ENCODE results near the gene HNRNPF. TPM values are rescaled to one million over a fixed set of nuclear protein-coding genes. Genes with fewer than 3 reads are reported as not detected.

Gene HNRNPF
- total RNA-seq, 6 experiments from 2014 or later = 133 to 164 (median 159) TPM

DNA sequence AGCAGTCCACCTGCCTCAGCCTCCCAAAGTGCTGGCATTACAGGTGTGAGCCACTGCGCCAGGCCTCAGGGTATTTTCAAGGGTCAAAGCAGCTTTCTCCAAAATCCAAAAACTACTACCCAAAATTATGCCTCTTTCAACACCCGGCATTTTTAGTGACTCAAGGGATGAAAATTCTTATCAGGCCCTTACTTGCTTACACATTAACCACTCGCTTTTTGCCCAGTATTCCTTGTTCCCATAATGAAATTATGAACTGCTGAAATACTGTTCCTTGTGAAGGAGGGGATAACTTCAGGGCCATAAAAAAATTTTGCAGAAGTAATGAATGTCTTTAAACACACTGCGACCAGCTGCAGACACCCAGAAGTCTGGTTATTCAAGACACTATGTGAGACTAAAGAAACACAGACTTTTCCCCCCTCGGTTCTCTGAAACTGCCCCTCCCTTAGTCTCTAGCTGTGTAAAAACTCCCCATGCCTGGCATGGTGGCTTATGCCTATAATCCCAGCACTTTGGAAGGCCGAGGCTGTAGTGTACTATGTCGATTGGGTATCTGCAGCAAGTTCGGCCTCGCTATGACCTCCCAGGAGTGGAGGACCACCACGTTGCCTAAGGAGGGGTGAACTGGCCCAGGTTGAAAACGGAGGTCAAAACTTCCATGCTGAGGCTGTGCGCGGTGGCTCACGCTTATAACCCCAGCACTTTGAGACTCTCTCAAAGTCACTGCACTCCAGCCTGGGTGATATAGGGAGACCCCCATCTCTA lies 25.6 kb downstream of the HNRNPF start:
- no peak for DNase-seq
- TF ChIP-seq, protein P1, sequence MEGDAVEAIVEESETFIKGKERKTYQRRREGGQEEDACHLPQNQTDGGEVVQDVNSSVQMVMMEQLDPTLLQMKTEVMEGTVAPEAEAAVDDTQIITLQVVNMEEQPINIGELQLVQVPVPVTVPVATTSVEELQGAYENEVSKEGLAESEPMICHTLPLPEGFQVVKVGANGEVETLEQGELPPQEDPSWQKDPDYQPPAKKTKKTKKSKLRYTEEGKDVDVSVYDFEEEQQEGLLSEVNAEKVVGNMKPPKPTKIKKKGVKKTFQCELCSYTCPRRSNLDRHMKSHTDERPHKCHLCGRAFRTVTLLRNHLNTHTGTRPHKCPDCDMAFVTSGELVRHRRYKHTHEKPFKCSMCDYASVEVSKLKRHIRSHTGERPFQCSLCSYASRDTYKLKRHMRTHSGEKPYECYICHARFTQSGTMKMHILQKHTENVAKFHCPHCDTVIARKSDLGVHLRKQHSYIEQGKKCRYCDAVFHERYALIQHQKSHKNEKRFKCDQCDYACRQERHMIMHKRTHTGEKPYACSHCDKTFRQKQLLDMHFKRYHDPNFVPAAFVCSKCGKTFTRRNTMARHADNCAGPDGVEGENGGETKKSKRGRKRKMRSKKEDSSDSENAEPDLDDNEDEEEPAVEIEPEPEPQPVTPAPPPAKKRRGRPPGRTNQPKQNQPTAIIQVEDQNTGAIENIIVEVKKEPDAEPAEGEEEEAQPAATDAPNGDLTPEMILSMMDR (IDR thresholded peaks at IDR 0.05) = no peak
- Mint-ChIP-seq H3K36me3 (ENCODE audit: low read depth) (peaks cover 24% of the 10 kb centered on the region), H3K27me3 (ENCODE audit: insufficient read depth) (peaks cover 5% of the 10 kb centered on the region; the same call in 1 of the 2 replicates), H3K9me3 (no peaks in the 10 kb centered on the region), H3K4me3 (no peak overlapping the region), H3K27ac (no peak overlapping the region), H3K4me1 (ENCODE audit: low read depth) (peaks cover 23% of the 10 kb centered on the region; the same call in 1 of the 2 replicates)

DNA sequence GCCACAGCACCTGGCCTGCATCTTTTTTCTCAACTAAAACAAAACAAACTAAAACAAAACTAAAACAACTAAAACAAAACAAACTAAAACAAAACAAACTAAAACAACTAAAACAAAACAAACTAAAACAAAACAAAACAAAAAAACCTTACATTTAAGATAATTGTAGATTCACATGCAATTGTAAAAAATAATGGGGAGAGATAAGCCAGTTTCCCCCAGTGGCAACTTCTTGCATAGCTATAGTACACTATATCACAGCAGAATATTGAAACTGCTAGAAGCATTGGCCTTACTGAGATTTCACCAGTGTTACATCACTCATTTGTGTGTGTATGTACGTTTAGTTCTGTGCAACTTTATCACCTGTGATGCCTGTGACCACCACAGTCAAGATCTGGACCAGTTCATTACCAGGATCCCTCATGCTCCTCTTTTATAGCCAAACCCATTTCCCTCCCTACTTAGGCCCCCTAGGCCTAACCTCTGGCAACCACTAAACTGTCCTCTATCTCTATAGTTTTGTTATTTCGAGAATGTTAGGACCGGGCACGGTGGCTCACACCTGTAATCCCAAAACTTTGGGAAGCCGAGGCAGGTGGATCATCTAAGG lies 28.3 kb downstream of the HNRNPF start:
- DNase-seq = no peak
- H3K4me3 Mint-ChIP-seq = no peak overlapping the region

DNA sequence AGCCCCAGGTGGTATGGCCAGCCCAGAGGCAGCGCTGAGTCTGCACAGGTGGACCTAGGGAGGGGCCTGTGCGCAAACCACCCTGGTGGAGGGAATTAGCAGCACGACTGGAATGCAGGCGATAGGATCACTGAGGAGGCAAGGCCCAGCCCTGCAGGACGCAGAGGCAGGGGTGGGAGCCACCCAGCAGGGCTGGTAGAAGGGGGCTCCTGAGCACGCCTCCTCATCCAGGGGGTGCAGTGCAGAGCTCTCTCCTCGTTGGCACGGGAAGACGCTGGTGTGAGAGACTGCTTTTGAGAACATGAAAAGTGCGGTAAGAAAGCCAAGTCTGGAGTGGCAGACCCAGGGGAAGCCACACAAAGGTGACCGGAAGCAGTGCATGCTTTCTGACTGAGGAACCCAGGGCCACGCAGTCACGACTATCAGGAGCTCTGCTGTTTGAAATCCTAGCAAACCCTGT lies 31.5 kb downstream of the HNRNPF start:
- TF ChIP-seq, protein P1 (IDR thresholded peaks at IDR 0.05) = no peak; the same call in 1 of the 2 replicates
- no peak overlapping the region for H3K4me3 Mint-ChIP-seq
- peaks cover 20% of the 10 kb centered on the region for H3K27me3 Mint-ChIP-seq (ENCODE audit: insufficient read depth)
- no peak overlapping the region for H3K27ac Mint-ChIP-seq
- no peak for DNase-seq
- no peaks in the 10 kb centered on the region for H3K36me3 Mint-ChIP-seq (ENCODE audit: low read depth)
- H3K4me1 Mint-ChIP-seq (ENCODE audit: low read depth) = no peaks in the 10 kb centered on the region
- H3K9me3 Mint-ChIP-seq = no peaks in the 10 kb centered on the region

More for the DNA sequence above, 28.3 kb downstream of the HNRNPF start:
- H3K4me1 Mint-ChIP-seq (ENCODE audit: low read depth) = peaks cover 12% of the 10 kb centered on the region; the same call in 1 of the 2 replicates
- TF ChIP-seq, protein P1 (IDR thresholded peaks at IDR 0.05) = peak; percentile 55
- no peaks in the 10 kb centered on the region for H3K9me3 Mint-ChIP-seq
- H3K27me3 Mint-ChIP-seq (ENCODE audit: insufficient read depth) = peaks cover 9% of the 10 kb centered on the region; the same call in 1 of the 2 replicates
- H3K27ac Mint-ChIP-seq = no peak overlapping the region
- 0 out of 2 replicates have a peak, but pooled peaks cover 3% of the 10 kb centered on the region for H3K36me3 Mint-ChIP-seq (ENCODE audit: low read depth)

DNA sequence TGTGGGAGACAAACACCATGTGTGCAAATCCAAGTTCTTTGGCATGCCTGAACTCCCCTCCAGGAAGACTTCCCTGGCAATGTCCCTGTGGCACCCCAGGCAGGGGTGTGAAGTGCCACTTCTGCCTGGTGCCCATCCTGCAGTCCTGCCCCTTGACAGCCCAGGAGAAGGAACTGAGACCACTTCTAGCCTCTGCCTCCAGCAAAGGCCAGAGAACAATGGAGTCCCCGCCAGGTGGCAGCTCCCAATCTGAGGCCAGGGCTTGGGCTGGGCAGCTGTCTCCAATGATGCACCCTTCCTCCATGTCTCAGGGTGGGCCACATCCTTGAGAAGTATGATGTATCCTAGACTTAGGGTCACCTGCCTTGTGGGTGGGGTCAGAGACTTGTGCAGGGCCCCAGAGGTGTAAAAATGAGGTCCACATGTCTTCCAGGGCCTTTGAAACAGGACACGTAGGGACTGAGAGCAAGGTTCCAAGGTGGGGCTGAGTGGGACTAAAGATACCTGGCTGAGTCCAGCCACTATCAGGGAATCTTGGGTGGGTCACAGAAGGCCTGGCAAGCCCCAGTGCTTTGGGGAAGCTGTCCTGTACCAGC lies 32.1 kb downstream of the HNRNPF start:
- Mint-ChIP-seq H3K9me3 (no peaks in the 10 kb centered on the region), H3K36me3 (ENCODE audit: low read depth) (no peaks in the 10 kb centered on the region), H3K4me3 (no peak overlapping the region), H3K27me3 (ENCODE audit: insufficient read depth) (peaks cover 20% of the 10 kb centered on the region), H3K27ac (no peak overlapping the region), H3K4me1 (ENCODE audit: low read depth) (no peaks in the 10 kb centered on the region)
- no peak for DNase-seq
- TF ChIP-seq, protein P1 (IDR thresholded peaks at IDR 0.05) = 0 out of 2 replicates have a peak, but pooled peaks have one; percentile 27

DNA sequence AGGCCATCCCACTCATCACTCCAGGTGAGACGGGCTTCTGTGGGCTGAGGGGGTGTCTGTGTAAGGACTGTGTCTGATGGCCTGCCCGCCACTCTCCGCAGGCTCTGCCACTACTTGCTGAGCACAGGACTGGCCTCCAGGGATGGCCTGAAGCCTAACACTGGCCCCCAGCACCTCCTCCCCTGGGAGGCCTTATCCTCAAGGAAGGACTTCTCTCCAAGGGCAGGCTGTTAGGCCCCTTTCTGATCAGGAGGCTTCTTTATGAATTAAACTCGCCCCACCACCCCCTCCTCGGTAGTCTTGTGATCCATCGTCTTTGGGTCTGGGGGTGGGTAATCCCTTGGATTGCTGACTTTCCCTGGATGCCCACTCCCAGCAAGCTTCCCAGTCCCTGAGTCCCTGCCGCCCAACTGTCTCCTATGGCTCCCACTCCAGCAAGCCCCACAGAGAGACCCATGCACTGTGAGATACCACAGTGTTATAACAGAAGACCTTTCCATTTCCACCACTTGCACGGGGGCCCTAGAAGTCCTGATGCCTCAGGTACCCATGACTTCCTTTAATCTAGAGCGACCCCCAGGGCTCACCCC lies 32.8 kb downstream of the HNRNPF start:
- H3K4me1 Mint-ChIP-seq (ENCODE audit: low read depth) = no peaks in the 10 kb centered on the region
- no peak for DNase-seq
- TF ChIP-seq, protein P1 (IDR thresholded peaks at IDR 0.05) = no peak
- no peak overlapping the region for H3K27ac Mint-ChIP-seq
- H3K36me3 Mint-ChIP-seq (ENCODE audit: low read depth) = no peaks in the 10 kb centered on the region
- no peaks in the 10 kb centered on the region for H3K9me3 Mint-ChIP-seq
- peaks cover 20% of the 10 kb centered on the region for H3K27me3 Mint-ChIP-seq (ENCODE audit: insufficient read depth)
- H3K4me3 Mint-ChIP-seq = no peak overlapping the region
